Measurements from ENCODE around the gene OR8A1. TPM values are rescaled to one million over a fixed set of nuclear protein-coding genes. Genes with fewer than 3 reads are reported as not detected.

Gene OR8A1
- total RNA-seq, 1 experiment from 2014 or later, result not detected

- H3K4me3 ChIP-seq (ENCODE audit: low read depth, low read length), result no peak overlapping the region
- no TSS peak for BruUV-seq (replicated peaks)
- Mint-ChIP-seq H3K36me3 (ENCODE audit: insufficient read depth, unreplicated experiment) (no peaks in the 10 kb centered on the region), H3K27ac (ENCODE audit: unreplicated experiment) (no peak overlapping the region), H3K4me1 (ENCODE audit: low read depth, unreplicated experiment) (no peaks in the 10 kb centered on the region), H3K27me3 (ENCODE audit: insufficient read depth, unreplicated experiment) (peaks cover 22% of the 10 kb centered on the region), H3K9me3 (ENCODE audit: unreplicated experiment) (no peaks in the 10 kb centered on the region), H3K4me3 (ENCODE audit: unreplicated experiment) (no peak overlapping the region)
- no peak for TF ChIP-seq CTCF (IDR thresholded peaks at IDR 0.05; ENCODE audit: insufficient read depth in 1 of 2, low read depth in 1 of 2, low read length in 1 of 2, severe bottlenecking in 1 of 2, unreplicated experiment in 1 of 2)
- DNase-seq, result no peak
- no peaks in the 10 kb centered on the region for H3K4me1 ChIP-seq
- H3K9me3 ChIP-seq, result 0 out of 2 replicates have a peak, but pooled peaks cover 4% of the 10 kb centered on the region
- intact Hi-C loops (cut with micrococcal nuclease; ENCODE audit: unreplicated experiment), result no loop called here
- no peaks in the 10 kb centered on the region; the same call in none of the 2 replicates for H3K27me3 ChIP-seq (replicated peaks; ENCODE audit: control insufficient read depth, insufficient read depth, low read length)
- H3K36me3 ChIP-seq (ENCODE audit: control insufficient read depth, insufficient read depth, low read length), result no peaks in the 10 kb centered on the region
- CTCF ChIA-PET, result interaction anchor here (0.6 to 1.5 kb wide), 3 partner anchors 61 to 963 kb away, joined by 3 to 4 read pairs (median 3); no protein-coding TSS in a partner anchor
- POLR2A ChIA-PET, result interaction anchor here (0.6 kb wide), 1 partner anchor 1928 kb away, joined by 3 read pairs; the partner anchor contains the start of gene UBASH3B
These were observed 14.0 kb downstream of the OR8A1 start for GRCh38 chr11:124583781-124584180.

GRCh38 chr11:124584681-124585372, 15.0 kb downstream of the OR8A1 start:
- Histone ChIP-seq H3K36me3 (ENCODE audit: control insufficient read depth, insufficient read depth, low read length) (no peaks in the 10 kb centered on the region), H3K27me3 (replicated peaks; ENCODE audit: control insufficient read depth, insufficient read depth, low read length) (no peaks in the 10 kb centered on the region; the same call in none of the 2 replicates), H3K9me3 (0 out of 2 replicates have a peak, but pooled peaks cover 4% of the 10 kb centered on the region), H3K4me1 (no peaks in the 10 kb centered on the region), H3K4me3 (ENCODE audit: low read depth, low read length) (no peak overlapping the region)
- no peaks in the 10 kb centered on the region for H3K4me1 Mint-ChIP-seq (ENCODE audit: low read depth, unreplicated experiment)
- H3K27ac Mint-ChIP-seq (ENCODE audit: unreplicated experiment), result no peak overlapping the region
- no peak for TF ChIP-seq CTCF (IDR thresholded peaks at IDR 0.05; ENCODE audit: insufficient read depth in 1 of 2, low read depth in 1 of 2, low read length in 1 of 2, severe bottlenecking in 1 of 2, unreplicated experiment in 1 of 2)
- DNase-seq, result no peak
- BruUV-seq (replicated peaks), result no TSS peak
- H3K27me3 Mint-ChIP-seq (ENCODE audit: insufficient read depth, unreplicated experiment), result peaks cover 24% of the 10 kb centered on the region
- no peak overlapping the region for H3K4me3 Mint-ChIP-seq (ENCODE audit: unreplicated experiment)
- no peaks in the 10 kb centered on the region for H3K36me3 Mint-ChIP-seq (ENCODE audit: insufficient read depth, unreplicated experiment)
- POLR2A ChIA-PET, result interaction anchor here (0.6 kb wide), 1 partner anchor 1929 kb away, joined by 3 read pairs; the partner anchor contains the start of gene UBASH3B
- CTCF ChIA-PET, result interaction anchor here (0.7 to 1.5 kb wide), 3 partner anchors 60 to 513 kb away, joined by 3 to 4 read pairs (median 3); partner anchors contain the start of gene ROBO3
- no peaks in the 10 kb centered on the region for H3K9me3 Mint-ChIP-seq (ENCODE audit: unreplicated experiment)
- intact Hi-C loops (cut with micrococcal nuclease; ENCODE audit: unreplicated experiment), result no loop called here

GRCh38 chr11:124586238-124586860, 16.6 kb downstream of the OR8A1 start:
- no peaks in the 10 kb centered on the region for H3K36me3 Mint-ChIP-seq (ENCODE audit: insufficient read depth, unreplicated experiment)
- intact Hi-C loops (cut with micrococcal nuclease; ENCODE audit: unreplicated experiment), result loop anchor here (1.0 to 2.0 kb wide), 4 partner anchors 48 to 515 kb away; no protein-coding TSS in a partner anchor
- H3K4me1 ChIP-seq, result no peaks in the 10 kb centered on the region
- H3K4me1 Mint-ChIP-seq (ENCODE audit: low read depth, unreplicated experiment), result no peaks in the 10 kb centered on the region
- no TSS peak for BruUV-seq (replicated peaks)
- POLR2A ChIA-PET, result no interaction called here
- no peak overlapping the region for H3K4me3 Mint-ChIP-seq (ENCODE audit: unreplicated experiment)
- H3K36me3 ChIP-seq (ENCODE audit: control insufficient read depth, insufficient read depth, low read length), result no peaks in the 10 kb centered on the region
- CTCF ChIA-PET, result no interaction called here
- DNase-seq, result peak; percentile 59 to 73
- TF ChIP-seq CTCF (IDR thresholded peaks at IDR 0.05; ENCODE audit: insufficient read depth in 1 of 2, low read depth in 1 of 2, low read length in 1 of 2, severe bottlenecking in 1 of 2, unreplicated experiment in 1 of 2), result peak; percentile 79 to 91
- H3K27me3 ChIP-seq (replicated peaks; ENCODE audit: control insufficient read depth, insufficient read depth, low read length), result peaks cover 2% of the 10 kb centered on the region
- 0 out of 2 replicates have a peak, but pooled peaks cover 4% of the 10 kb centered on the region for H3K9me3 ChIP-seq
- no peak overlapping the region for H3K4me3 ChIP-seq (ENCODE audit: low read depth, low read length)
- peaks cover 32% of the 10 kb centered on the region for H3K27me3 Mint-ChIP-seq (ENCODE audit: insufficient read depth, unreplicated experiment)
- H3K9me3 Mint-ChIP-seq (ENCODE audit: unreplicated experiment), result no peaks in the 10 kb centered on the region
- H3K27ac Mint-ChIP-seq (ENCODE audit: unreplicated experiment), result no peak overlapping the region

Data from Caco-2 (cell line).